GM21423 (cell line): ENCODE measurements around the gene TK2.
"Not testable (repeated sequence)": the region's sequence is repeated elsewhere in the genome, so short reads cannot be mapped to it uniquely, and the experiment has no call there.

Experiments
- ATAC-seq: cut with Tn5 transposase; IDR thresholded peaks from one replicate; pipeline ENCODE4 v1.9.1; 2021; ENCODE audit warnings: mild to moderate bottlenecking, moderate library complexity; ENCODE audit not compliant: unreplicated experiment

TK2 gene

DNA sequence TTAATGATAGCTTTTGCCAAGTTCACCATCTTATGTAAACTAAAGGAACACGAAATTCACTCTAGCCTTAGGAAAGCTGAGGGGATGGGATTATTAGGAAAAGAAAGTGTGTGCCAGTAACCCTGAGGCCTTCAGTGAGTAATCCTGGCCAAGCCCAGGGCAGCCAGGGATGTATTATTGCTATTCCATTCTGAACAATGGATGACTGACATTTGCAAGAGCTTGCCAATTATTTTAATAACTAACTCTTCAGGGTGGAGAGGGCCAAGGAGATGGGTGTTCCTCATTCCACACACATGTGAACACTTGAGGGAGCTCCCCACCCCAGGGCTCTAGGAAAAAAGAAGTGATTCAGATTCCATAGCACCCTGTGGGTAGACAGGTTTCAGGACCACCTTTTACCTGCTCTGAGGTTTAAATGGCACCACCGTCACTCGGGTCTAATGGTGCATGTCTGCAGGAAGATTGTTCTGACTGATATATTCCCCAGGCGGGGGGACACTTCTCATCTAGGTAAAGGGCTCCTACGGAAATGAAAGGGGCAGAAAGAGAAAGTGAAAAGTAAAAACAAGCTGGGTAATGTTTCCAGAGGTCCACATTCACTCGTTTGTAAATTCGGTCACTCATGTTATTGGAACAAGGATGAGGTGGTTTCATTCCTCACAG lies 41.5 kb downstream of the TK2 start:
- ATAC-seq = no peak

DNA sequence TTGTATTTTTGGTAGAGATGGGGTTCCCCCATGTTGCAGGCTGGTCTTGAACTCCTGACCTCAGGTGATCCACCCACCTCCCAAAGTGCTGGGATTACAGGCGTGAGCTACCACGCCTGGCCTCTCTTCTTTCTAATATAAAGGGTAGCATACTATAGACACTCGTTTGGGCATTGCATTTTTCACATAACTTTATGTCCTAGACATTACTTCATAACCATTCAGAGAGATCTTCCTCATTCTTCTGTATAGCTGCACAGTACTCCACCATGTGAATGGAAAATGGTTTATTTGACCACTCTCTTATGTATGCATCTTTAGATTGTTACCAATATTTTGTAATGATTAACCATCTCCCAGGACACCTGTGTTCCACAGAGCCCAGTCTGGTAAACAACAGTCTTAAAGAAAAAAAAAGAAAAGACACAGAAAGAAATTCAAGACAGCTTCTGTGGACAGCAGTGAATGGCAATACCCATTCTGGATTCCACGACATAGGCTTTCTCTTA lies 42.1 kb downstream of the TK2 start:
- ATAC-seq = no peak

DNA sequence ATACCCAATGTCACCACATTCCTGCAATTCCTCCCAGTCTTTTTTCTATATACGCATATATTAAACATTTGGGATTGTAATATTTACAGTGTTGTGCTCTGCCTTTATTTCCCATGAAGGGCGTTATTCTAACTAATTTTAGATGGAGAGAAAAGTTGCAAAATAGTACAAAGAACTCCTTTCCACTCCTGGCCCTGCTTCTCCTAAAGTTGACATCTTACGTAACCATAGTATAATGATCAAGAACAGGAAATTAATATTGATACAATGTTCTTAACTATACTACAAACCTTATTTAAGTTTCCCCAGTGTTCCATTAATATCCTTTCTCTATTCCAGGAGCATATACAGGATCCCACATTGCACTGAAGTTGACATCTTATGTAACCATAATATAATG lies 46.3 kb downstream of the TK2 start:
- no peak for ATAC-seq

DNA sequence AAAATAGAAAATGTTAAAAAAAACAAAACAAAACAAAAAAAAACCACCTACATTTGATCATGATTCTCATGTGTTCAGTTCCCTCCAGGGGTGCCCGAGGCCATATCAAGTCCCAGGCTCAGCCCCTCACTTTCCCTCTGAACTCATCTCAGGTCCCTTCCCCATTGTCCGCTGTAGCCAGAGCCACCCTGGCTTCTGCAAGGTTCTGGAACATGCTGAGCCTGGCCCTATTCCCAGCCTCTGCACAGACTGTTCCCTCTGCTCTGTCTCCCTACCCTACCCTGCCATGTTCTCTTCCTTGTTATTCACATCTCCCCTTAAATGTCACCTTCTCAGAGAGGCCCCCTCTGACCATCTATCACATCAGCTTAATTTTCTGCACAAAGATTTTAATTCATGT lies 46.9 kb downstream of the TK2 start:
- ATAC-seq = no peak

DNA sequence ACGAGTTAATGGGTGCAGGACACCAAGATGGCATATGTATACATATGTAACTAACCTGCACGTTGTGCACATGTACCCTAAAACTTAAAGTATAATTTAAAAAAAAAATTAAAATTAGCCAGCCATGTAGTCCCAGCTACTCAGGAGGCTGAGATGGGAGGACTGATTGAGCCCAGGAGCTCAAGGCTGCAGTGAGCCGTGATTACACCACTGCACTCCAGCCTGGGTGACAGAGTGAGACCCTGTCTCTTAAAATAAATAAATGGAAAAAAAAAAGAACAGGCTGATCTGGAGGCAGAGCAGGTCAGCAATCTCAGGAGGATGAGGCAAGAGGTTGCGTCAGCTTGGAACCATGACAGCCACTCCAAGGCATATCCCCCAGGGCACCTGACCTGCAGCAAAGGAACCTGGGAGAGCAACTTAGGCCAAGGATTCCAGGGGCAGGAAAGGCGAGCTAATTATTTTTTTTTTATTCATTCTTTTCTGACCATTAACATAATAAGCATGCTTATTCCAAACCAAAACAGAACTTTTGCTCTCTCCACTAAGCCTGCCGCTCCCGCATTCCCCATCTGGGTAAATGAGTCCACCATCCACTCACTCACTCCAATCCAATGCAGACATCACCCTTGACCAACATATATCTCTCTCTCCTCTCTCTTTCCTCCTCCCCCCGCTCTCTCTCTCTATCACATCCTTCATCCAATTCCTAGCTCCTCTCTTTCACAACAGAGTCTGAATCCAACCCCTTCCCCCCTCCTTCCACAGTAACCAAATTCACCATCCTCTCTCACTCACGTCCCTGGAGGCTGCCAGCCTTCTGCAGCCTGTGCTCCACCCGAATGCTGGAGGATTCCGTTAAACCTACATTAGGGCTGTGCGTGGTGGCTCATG lies 47.7 kb downstream of the TK2 start:
- ATAC-seq = no peak

DNA sequence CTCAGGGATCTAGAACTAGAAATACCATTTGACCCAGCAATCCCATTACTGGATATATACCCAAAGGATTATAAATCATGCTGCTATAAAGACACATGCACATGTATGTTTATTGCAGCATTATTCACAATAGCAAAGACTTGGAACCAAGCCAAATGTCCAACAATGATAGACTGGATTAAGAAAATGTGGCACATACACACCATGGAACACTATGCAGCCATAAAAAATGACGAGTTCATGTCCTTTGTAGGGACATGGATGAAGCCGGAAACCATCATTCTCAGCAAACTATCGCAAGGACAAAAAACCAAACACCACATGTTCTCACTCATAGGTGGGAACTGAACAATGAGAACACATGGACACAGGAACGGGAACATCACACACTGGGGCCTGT lies 48.4 kb downstream of the TK2 start:
- not testable (repeated sequence) for ATAC-seq

DNA sequence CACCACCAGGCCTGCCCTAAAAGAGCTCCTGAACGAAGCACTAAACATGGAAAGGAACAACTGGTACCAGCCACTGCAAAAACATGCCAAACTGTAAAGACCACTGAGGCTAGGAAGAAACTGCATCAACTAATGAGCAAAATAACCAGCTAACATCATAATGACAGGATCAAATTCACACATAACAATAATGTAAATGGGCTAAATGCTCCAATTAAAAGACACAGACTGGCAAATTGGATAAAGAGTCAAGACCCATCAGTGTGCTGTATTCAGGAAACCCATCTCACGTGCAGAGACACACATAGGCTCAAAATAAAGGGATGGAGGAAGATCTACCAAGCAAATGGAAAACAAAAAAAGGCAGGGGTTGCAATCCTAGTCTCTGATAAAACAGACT lies 52.0 kb downstream of the TK2 start:
- not testable (repeated sequence) for ATAC-seq

DNA sequence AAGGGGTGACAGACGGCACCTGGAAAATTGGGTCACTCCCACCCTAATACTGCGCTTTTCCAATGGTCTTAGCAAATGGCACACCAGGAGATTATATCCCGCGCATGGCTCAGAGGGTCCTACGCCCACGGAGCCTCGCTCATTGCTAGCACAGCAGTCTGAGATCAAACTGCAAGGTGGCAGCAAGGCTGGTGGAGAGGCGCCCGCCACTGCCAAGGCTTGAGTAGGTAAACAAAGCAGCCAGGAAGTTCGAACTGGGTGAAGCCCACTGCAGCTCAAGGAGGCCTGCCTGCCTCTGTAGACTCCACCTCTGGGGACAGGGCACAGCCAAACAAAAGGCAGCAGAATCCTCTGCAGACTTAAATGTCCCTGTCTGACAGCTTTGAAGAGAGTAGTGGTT lies 53.7 kb downstream of the TK2 start:
- not testable (repeated sequence) for ATAC-seq

DNA sequence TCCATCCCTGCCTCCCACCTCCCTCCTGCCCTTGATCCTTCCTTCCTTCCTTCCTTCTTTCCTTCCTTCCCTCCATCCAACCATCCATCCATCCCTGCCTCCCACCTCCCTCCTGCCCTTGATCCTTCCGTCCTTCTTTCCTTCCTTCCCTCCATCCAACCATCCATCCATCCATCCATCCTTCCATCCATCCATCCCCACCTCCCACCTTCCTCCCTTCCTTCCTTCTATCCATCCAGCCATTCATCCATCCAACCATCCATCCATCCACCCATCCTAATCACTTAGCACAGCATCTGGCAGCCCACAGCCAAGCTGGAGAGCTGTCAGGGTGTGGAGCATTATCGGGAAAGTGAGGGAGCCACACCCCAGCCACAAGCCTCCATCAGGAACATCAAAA lies 54.5 kb downstream of the TK2 start:
- ATAC-seq = no peak

DNA sequence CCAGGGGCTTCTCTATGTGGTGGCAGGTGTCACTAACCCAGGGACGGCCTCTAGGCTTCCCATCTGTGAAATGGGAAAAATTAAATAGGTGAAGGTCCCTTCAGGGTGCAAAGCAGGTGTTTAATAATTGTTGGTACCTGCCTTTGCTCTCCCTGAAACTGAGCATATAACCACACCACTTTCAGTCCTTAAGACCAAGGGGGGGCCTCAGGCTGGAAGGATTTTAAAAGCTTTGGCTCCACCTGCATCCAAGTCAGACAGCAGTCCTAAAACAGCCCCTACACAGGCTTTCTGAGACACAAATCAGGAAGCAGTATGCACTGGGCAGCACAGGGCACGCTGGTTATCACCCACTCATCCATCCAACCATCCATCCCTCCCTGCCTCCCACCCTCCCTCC lies 55.0 kb downstream of the TK2 start:
- no peak for ATAC-seq

DNA sequence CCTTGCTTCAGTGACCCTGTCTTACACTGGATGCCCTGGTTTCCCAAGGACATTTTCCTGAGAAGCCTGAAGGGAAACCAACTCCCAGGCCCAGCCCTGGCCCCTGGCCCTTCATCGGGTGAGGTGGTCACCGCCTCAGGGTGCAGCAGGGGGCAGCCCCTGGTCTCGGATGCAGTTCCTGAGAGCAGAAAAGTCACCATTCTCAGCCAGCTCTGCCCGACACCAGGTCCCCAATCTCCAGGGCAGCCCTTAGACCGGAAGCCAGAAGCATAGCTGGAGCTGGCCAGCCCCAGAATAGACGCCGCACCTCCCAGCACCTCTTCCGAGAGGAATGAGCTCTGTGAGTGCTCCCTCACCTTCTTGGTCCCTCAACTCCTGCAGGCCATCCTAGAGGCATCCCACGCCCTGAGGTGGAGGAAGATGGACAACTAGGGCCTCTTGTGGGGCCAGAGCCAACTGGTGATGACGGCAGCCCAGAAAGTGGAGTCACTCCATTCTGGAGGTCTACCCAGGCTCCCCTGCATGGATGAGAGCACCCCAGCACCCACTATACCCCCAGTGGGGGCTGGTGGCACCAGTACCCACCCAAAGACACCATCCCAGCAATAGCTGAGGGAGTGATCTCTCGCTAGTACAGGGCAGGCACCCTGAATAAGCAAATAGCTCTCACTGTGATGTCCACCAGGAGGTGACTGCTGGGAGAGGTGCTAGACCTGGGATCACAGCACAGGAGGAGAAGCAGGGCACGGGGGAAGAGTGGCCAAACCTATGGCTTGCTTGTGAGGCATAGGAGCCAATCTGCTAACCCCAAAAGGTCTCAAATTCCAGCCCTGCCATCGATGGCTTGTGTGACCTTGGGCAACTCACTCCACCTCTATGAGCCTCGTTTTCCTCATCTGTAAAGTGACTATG lies 56.2 kb downstream of the TK2 start:
- ATAC-seq = no peak

DNA sequence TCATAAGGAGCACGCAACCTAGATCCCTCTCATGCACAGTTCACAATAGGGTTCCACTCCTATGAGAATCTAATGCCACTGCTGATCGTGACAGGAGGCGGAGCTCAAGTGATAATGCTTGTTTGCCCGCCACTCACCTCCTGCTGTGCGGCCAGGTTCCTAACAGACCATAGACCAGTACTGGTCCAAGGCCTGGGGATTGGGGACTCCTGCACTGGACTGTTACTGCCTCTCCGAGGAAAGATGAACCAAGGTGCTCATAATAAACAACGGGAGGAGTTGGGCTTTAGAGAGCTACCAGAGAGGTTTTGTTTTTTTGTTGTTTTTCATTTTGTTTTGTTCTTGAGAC lies 58.2 kb downstream of the TK2 start:
- no peak for ATAC-seq

DNA sequence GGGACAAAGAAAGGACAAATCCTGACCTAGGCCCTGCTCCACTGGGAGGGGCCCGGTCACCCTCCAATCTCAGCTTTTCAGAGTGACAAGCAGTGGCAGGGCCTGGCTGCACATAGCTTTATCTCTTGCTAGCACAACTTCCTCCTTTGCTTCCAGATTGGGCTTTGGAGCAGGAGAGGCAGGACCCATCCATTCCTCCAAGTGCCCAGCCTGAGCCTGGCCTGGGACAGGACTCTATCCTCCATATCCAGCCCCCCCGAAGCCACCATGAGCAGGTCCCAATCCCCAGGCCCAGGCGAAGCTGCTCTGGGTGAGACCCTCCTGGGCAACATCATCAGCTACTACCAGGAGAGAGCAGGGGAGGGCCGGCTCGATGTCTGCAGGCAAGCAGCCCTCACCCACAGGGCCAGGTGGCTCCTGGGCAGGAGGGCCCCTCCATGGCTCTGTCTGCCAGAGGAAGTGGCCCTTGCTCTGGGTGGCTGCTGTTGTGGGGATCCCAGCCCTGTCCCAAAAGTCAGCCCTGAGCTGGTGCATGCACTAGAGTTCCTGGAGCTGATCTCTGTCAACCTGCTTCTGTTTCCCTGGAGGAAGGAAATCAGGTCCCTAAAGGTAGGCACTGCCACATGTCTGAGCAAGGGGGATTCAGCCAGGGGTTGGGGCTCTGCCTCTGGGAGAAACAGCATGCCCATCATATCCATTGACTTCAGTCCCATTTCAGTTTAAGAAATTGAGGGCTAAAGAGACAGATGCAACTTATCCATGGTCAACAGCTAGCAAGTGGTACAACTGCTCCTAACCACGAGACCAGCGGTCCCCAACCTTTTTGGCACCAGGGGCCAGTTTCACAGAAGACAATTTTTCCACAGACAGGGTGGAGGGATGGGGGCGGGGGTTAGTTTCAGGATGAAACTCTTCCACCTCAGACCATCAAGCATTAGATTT lies 58.9 kb downstream of the TK2 start:
- ATAC-seq = no peak

DNA sequence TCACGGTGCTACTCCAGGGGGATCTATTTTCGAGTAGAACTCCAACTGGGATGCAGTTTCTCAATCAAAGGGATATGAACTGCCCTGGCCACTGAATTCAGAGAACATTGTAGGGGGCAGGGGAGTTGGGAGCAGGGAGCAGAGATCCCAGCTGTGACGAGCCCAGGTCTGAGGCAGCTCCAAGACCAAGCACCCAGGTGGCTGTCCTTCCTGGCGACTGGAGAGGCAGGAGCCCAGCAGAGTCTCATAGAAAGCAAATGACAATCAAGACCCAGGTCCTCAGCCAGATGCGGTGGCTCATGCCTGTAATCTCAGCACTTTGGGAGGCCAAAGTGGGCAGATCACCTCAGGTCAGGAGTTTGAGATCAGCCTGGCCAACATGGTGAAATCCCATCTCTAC lies 60.1 kb downstream of the TK2 start:
- ATAC-seq = no peak

DNA sequence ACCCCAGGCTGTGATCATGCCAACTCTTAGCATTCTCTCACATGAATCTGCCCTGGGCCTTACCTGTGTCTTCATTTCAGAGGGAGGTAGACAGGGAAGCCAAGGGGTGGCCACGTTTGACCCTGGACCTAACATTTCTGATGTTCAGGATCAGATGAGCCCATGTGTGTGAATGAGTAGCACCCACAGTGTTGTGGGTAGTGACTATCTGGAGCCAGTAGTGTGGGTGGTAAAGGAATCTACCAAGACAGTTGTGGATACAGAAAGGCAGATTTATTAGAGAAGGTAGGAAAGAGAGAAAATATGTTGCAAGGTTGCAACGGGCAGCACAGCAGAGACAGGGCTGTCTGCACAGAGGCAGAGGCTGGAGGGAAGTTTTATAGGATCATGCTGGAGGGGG lies 60.5 kb downstream of the TK2 start:
- no peak for ATAC-seq

DNA sequence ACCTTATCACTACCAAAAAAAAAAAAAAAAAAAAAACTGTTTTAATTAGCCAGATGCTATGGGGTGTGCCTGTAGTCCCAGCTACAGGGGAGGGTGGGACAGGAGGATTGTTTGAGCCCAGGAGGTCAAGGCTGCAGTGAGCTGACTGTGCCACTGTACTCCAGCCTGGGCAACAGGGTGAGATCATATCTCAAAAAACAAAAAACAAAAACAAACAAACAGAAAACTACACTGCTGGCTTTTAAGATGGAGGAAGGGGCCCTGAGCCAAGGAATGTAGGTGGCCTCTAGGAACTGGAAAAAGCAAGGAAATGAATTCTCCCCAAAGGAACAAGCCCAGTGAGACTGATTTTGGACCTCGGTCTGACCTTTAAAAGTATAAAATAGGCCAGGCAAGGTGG lies 61.4 kb downstream of the TK2 start:
- ATAC-seq = no peak

DNA sequence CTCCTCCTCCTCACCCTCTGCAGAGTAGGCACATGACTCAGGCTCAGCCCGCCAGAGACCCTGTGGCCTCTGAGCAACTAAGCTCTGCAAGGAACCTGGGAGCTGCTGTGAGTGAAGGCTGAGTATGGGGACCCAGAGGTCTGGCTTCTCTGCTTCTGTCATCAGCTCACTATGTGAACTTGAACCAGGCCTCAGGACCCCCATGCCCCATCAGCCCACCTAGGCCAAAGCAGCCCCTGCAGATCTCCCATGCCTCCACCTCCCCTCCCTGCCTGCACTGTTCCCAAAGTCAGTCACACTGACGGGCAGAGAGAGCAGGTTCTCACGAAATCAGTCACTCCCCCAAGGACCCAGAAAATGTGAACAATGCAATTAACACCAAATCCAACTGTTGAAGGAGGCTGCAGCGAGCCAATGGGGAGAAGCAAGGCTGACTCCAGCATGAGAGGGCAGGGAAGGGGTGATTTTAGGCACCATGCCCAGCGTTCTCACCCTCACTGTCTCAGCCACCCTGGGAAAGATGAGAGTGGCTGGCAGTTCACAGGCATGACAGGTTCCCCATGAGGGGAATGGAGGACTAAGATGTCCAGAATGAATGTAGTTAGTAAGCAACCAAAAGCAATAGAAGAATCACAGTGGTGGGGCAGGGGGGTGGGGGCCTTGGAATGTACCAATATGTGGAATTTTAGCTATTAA lies 62.2 kb downstream of the TK2 start:
- ATAC-seq = no peak

DNA sequence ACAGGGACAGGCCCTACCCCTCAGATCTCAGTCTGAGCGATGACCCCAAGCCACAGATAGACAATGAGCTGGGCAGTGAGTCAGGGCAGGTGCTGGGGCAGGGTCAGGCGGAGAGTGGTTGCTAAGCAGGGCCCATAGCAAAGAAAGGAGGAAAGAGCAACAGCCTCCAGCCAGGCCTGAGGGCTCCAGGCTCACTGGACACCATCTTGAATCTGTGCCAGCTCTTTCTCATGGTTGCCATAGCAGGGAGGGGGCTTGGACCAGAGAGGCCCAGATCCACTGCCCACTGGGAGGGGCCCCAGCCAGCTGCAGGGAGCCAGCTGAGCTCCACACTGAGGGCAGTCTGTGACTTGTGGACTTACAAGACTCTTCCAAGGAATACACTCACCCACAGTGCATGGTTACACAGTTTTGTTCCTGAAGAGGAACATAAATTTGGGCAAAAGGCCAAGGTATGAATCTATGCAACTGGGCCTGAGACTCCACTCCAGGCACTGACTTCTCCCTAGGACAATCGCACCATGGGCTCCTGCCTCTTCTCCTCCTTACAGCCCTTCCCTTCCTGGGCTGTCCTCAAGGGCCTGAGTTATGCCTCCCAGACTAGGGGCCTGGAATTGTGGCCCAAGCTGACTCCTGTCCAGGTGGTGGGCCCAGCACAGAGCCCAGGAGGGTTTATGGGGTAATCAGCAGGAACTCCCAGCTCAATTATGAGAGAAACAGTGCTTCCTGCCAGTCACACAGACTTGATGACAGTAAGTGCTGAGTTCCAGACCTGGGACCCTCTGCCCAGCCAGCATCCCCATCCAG lies 62.9 kb downstream of the TK2 start:
- no peak for ATAC-seq
